HepG2 (cell line): ENCODE results near the gene PTPRN. TPM values are rescaled to one million over a fixed set of nuclear protein-coding genes. Genes with fewer than 3 reads are reported as not detected.
A peak's percentile ranks its signal among the peaks of the same experiment; 100 is the strongest.

Experiments used
- CBFB ChIP-seq: sonication (generic); formaldehyde crosslinking; IDR thresholded peaks from 2 replicates; pipeline ENCODE4 v1.4.0; 2020; ENCODE audit warnings: missing genetic modification reagents
- CHD2 ChIP-seq: IDR thresholded peaks from 2 replicates; pipeline ENCODE4 v1.6.1; 2011; ENCODE audit warnings: low read depth, low read length, improper control_type of control experiment
- DMAP1 ChIP-seq: IDR thresholded peaks from 2 replicates; pipeline ENCODE4 v1.6.1; 2016
- DR1 ChIP-seq: sonication (generic); formaldehyde crosslinking; IDR thresholded peaks from 2 replicates; pipeline ENCODE4 v1.8.0; 2021; ENCODE audit warnings: mild to moderate bottlenecking, missing genetic modification reagents, inconsistent platforms
- ELF3 ChIP-seq: IDR thresholded peaks from 2 replicates; pipeline ENCODE4 v1.6.1; 2016; ENCODE audit warnings: missing genetic modification reagents, missing compliant biosample characterization
- MAZ ChIP-seq, 2 experiments: sonication (generic) in 1 of 2; formaldehyde crosslinking in 1 of 2; IDR thresholded peaks; 2 replicates each; pipeline versions ENCODE4 v1.5.0 to v1.6.1; 2012 to 2020; ENCODE audit warnings: low read depth in 2 of 2, mild to moderate bottlenecking in 2 of 2, borderline replicate concordance in 1 of 2, improper control_type of control experiment in 1 of 2, low read length in 1 of 2, missing genetic modification reagents in 1 of 2, moderate library complexity in 1 of 2
- NFE2 ChIP-seq: sonication (generic); formaldehyde crosslinking; IDR thresholded peaks from 2 replicates; pipeline ENCODE4 v1.4.0; 2020; ENCODE audit warnings: missing genetic modification reagents
- NR2F1 ChIP-seq, 2 experiments: fragments of 450-650 bp in 1 of 2; formaldehyde crosslinking in 1 of 2; IDR thresholded peaks; 2 replicates each; pipeline versions ENCODE4 v1.5.0 to v1.6.1; 2016 to 2020; ENCODE audit warnings: mild to moderate bottlenecking in 1 of 2, missing compliant biosample characterization in 1 of 2, missing genetic modification reagents in 1 of 2, moderate library complexity in 1 of 2
- PAX8 ChIP-seq: sonication (generic); formaldehyde crosslinking; IDR thresholded peaks from 2 replicates; pipeline ENCODE4 v1.8.0; 2022; ENCODE audit warnings: mild to moderate bottlenecking, missing genetic modification reagents, borderline replicate concordance
- PHB2 ChIP-seq: fragments of 450-650 bp; IDR thresholded peaks from 2 replicates; pipeline ENCODE4 v1.6.1; 2018; ENCODE audit not compliant: partially characterized antibody
- PHF20 ChIP-seq: sonication (generic); formaldehyde crosslinking; IDR thresholded peaks from 2 replicates; pipeline ENCODE4 v1.5.0; 2020; ENCODE audit warnings: mild to moderate bottlenecking, missing genetic modification reagents
- PHF5A ChIP-seq: IDR thresholded peaks from one replicate; pipeline ENCODE4 v1.6.1; 2018; ENCODE audit warnings: low read depth, missing genetic modification reagents; ENCODE audit not compliant: unreplicated experiment
- PRMT3 ChIP-seq: sonication (generic); formaldehyde crosslinking; IDR thresholded peaks from 2 replicates; pipeline ENCODE4 v1.8.1; 2022; ENCODE audit warnings: low read depth, mild to moderate bottlenecking, moderate library complexity, missing genetic modification reagents, borderline replicate concordance
- ZNF124 ChIP-seq: sonication (generic); formaldehyde crosslinking; IDR thresholded peaks from 2 replicates; pipeline ENCODE4 v1.4.0; 2020; ENCODE audit warnings: missing genetic modification reagents
- ZNF335 ChIP-seq: sonication (generic); formaldehyde crosslinking; IDR thresholded peaks from 2 replicates; pipeline ENCODE4 v1.4.0; 2020; ENCODE audit warnings: missing genetic modification reagents
- ZNF564 ChIP-seq: sonication (generic); formaldehyde crosslinking; IDR thresholded peaks from 2 replicates; pipeline ENCODE4 v1.8.1; 2023; ENCODE audit warnings: mild to moderate bottlenecking, missing genetic modification reagents
- ZNF670 ChIP-seq: sonication (generic); formaldehyde crosslinking; IDR thresholded peaks from 2 replicates; pipeline ENCODE4 v1.8.0; 2022; ENCODE audit warnings: mild to moderate bottlenecking, missing genetic modification reagents, borderline replicate concordance
- polyA plus RNA-seq, 8 experiments: library from polyadenylated mRNA; depleted of rRNA in 3 of 8; stranded (reverse) in 7 of 8; unstranded in 1 of 8; fragments of >200 nt; fragmentation: Illumina TruSeq in 4 of 8; extraction: Trizol in 4 of 8; gene quantifications; 2 replicates each; pipeline versions ENCODE4 v1.2.1 to v1.2.3, GENCODE V29; 2011 to 2016; ENCODE audit warnings: low read depth in 4 of 8, missing spikeins in 1 of 8, mixed read lengths in 1 of 8; ENCODE audit not compliant: insufficient read depth in 1 of 8
- total RNA-seq, 5 experiments: library from RNA; depleted of rRNA; stranded (reverse); fragments of >200 nt; fragmentation: Illumina TruSeq; extraction: Trizol; gene quantifications; 2 replicates each; pipeline ENCODE4 v1.2.3, GENCODE V29; 2016; ENCODE audit warnings: low read depth in 1 of 5
- TF ChIP-seq, protein P1 (sequence below): sonication (generic); IDR thresholded peaks from 2 replicates; pipeline ENCODE4 v1.6.1; 2016; ENCODE audit warnings: low read depth, borderline replicate concordance
- TF ChIP-seq, protein P2 (sequence below): sonication (generic); formaldehyde crosslinking; IDR thresholded peaks from 2 replicates; pipeline ENCODE4 v1.4.0; 2020; ENCODE audit warnings: mild to moderate bottlenecking, missing genetic modification reagents
- TF ChIP-seq, protein P3 (sequence below): sonication (generic); formaldehyde crosslinking; IDR thresholded peaks from 2 replicates; pipeline ENCODE4 v1.8.0; 2022; ENCODE audit warnings: missing genetic modification reagents, mild to moderate bottlenecking, inconsistent platforms, borderline replicate concordance
- TF ChIP-seq, protein P4 (sequence below): sonication (generic); formaldehyde crosslinking; IDR thresholded peaks from 2 replicates; pipeline ENCODE4 v1.8.0; 2022; ENCODE audit warnings: low read depth, missing genetic modification reagents

The PTPRN gene
- total and polyA plus RNA-seq, 2 of the 13 experiments (the other 11 are each of a cell fraction or from before 2014, with no cell fraction given) = 0.26 TPM; not detected in 1

DNA sequence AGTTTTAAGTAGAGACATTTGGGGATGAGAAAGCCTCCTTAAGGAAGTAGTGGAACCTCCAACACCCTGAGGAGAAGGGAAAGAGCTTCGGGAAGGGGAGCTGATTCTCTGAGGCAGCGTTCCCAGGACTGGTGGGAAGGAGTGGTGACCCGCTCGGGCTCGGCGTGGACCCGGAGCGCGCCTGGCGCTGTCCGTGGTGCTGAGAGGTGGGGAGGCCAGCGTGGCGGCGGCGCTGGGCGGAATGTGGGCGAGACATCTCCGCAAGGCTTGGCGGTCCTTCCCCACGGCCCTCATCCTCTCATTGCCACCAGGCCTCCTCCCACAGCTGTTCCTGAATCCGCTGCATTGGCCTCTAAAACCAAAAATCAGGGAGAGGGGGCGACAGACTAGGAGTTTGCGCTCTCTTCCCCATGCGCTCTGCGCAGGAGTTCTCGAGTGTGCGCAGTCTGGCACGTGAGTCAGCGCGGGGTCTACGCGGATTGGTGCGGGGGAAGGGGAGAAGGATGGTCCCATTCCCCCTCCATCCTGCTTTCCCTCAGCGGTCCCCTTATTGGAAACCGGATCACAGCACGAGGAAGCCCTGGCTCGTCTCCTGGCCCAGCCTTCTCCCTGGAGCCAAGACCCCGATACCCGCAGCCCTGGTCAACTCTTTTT lies 22.5 kb upstream of the PTPRN start (continued):
- TF ChIP-seq ZNF564 (CRISPR knock-in tag) (no peak), PAX8 (CRISPR knock-in tag) (peak; percentile 86; the same call in 1 of the 2 replicates), NR2F1 (CRISPR knock-in tag; IDR thresholded peaks at IDR 0.05) (0 out of 4 replicates have a peak, but pooled peaks of 1 of the 2 experiments have one; percentile 39), ZNF124 (CRISPR knock-in tag) (peak; percentile 95), CHD2 (no peak), CBFB (CRISPR knock-in tag) (0 out of 2 replicates have a peak, but pooled peaks have one; percentile 53), PRMT3 (CRISPR knock-in tag) (peak; percentile 58; the same call in 1 of the 2 replicates), PHF5A (CRISPR knock-in tag) (no peak), ZNF335 (CRISPR knock-in tag) (peak; percentile 84), DR1 (CRISPR knock-in tag) (no peak), NFE2 (CRISPR knock-in tag) (no peak), DMAP1 (no peak), PHB2 (no peak), ELF3 (peak; percentile 83), ZNF670 (CRISPR knock-in tag) (no peak), PHF20 (CRISPR knock-in tag) (0 out of 2 replicates have a peak, but pooled peaks have one; percentile 36), MAZ (IDR thresholded peaks at IDR 0.05; ENCODE audit: borderline replicate concordance, low read depth, low read length) (no peak), MAZ (CRISPR knock-in tag; IDR thresholded peaks at IDR 0.05; ENCODE audit: low read depth) (peak; percentile 58; the same call in 1 of the 2 replicates)
- TF ChIP-seq, protein P1, sequence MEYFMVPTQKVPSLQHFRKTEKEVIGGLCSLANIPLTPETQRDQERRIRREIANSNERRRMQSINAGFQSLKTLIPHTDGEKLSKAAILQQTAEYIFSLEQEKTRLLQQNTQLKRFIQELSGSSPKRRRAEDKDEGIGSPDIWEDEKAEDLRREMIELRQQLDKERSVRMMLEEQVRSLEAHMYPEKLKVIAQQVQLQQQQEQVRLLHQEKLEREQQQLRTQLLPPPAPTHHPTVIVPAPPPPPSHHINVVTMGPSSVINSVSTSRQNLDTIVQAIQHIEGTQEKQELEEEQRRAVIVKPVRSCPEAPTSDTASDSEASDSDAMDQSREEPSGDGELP = no peak
- TF ChIP-seq, protein P2, sequence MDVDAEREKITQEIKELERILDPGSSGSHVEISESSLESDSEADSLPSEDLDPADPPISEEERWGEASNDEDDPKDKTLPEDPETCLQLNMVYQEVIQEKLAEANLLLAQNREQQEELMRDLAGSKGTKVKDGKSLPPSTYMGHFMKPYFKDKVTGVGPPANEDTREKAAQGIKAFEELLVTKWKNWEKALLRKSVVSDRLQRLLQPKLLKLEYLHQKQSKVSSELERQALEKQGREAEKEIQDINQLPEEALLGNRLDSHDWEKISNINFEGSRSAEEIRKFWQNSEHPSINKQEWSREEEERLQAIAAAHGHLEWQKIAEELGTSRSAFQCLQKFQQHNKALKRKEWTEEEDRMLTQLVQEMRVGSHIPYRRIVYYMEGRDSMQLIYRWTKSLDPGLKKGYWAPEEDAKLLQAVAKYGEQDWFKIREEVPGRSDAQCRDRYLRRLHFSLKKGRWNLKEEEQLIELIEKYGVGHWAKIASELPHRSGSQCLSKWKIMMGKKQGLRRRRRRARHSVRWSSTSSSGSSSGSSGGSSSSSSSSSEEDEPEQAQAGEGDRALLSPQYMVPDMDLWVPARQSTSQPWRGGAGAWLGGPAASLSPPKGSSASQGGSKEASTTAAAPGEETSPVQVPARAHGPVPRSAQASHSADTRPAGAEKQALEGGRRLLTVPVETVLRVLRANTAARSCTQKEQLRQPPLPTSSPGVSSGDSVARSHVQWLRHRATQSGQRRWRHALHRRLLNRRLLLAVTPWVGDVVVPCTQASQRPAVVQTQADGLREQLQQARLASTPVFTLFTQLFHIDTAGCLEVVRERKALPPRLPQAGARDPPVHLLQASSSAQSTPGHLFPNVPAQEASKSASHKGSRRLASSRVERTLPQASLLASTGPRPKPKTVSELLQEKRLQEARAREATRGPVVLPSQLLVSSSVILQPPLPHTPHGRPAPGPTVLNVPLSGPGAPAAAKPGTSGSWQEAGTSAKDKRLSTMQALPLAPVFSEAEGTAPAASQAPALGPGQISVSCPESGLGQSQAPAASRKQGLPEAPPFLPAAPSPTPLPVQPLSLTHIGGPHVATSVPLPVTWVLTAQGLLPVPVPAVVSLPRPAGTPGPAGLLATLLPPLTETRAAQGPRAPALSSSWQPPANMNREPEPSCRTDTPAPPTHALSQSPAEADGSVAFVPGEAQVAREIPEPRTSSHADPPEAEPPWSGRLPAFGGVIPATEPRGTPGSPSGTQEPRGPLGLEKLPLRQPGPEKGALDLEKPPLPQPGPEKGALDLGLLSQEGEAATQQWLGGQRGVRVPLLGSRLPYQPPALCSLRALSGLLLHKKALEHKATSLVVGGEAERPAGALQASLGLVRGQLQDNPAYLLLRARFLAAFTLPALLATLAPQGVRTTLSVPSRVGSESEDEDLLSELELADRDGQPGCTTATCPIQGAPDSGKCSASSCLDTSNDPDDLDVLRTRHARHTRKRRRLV (CRISPR knock-in tag) = no peak
- TF ChIP-seq, protein P3, sequence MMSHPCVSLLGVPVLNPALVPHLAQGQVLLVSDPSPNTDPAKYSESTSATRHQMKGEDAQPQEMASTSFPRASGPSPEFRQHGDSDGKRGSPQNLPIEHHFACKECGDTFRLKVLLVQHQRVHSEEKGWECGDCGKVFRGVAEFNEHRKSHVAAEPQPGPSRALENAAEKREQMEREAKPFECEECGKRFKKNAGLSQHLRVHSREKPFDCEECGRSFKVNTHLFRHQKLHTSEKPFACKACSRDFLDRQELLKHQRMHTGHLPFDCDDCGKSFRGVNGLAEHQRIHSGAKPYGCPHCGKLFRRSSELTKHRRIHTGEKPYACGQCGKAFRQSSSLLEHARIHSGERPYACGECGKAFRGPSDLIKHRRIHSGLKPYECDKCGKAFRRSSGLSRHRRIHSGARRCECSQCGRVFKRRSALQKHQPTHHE (CRISPR knock-in tag) = 0 out of 2 replicates have a peak, but pooled peaks have one; percentile 45
- TF ChIP-seq, protein P4, sequence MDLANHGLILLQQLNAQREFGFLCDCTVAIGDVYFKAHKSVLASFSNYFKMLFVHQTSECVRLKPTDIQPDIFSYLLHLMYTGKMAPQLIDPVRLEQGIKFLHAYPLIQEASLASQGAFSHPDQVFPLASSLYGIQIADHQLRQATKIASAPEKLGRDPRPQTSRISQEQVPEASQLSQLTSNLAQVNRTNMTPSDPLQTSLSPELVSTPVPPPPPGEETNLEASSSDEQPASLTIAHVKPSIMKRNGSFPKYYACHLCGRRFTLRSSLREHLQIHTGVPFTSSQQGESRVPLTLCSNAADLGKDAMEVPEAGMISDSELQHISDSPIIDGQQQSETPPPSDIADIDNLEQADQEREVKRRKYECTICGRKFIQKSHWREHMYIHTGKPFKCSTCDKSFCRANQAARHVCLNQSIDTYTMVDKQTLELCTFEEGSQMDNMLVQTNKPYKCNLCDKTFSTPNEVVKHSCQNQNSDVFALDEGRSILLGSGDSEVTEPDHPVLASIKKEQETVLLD (CRISPR knock-in tag) = peak; percentile 54; the same call in 1 of the 2 replicates
